SU-DHL-6 (cell line): Measurements from ENCODE around the gene ELOF1.

Experiments used
- H2AFZ ChIP-seq: fragments of 200-600 bp; sonication (generic); 2 replicates; pipeline ENCODE4 v1.6.1; 2014; ENCODE audit warnings: low read depth, mild to moderate bottlenecking, moderate library complexity, mixed read lengths, antibody characterized with exemption, low read length; ENCODE audit not compliant: severe bottlenecking
- H3F3A ChIP-seq: fragments of 200-600 bp; shearing (Covaris generic); 2 replicates; pipeline ENCODE4 v1.6.0; 2016; ENCODE audit warnings: antibody characterized with exemption, mild to moderate bottlenecking; ENCODE audit not compliant: insufficient read depth
- H3K27ac ChIP-seq: fragments of 200-600 bp; sonication (generic); 2 replicates; pipeline ENCODE4 v1.5.1; 2016; ENCODE audit warnings: low read depth, mild to moderate bottlenecking, low read length, moderate library complexity, mixed read lengths
- H3K27me3 ChIP-seq: fragments of 200-600 bp; sonication (generic), shearing (Covaris generic); 2 replicates; pipeline ENCODE4 v1.6.0; 2014; ENCODE audit warnings: mild to moderate bottlenecking, low read length
- H3K36me3 ChIP-seq: fragments of 200-600 bp; sonication (generic); 2 replicates; pipeline ENCODE4 v1.6.1; 2014; ENCODE audit warnings: mild to moderate bottlenecking, low read length, mixed read lengths
- H3K4me2 ChIP-seq: fragments of 300-600, 200-600 bp; shearing (Covaris generic), sonication (generic); 2 replicates; pipeline ENCODE4 v1.6.0; 2014; ENCODE audit warnings: low read length, low read depth, mild to moderate bottlenecking; ENCODE audit not compliant: poor library complexity, severe bottlenecking
- H3K4me3 ChIP-seq: fragments of 200-600 bp; sonication (generic); 2 replicates; pipeline ENCODE4 v1.5.1; 2014; ENCODE audit warnings: antibody characterized with exemption, low read length, mild to moderate bottlenecking, mixed read lengths; ENCODE audit not compliant: insufficient read depth, poor library complexity, severe bottlenecking
- H3K79me2 ChIP-seq: fragments of 200-600 bp; sonication (generic); 2 replicates; pipeline ENCODE4 v1.6.1; 2014; ENCODE audit warnings: mild to moderate bottlenecking, low read length, moderate library complexity; ENCODE audit not compliant: insufficient read depth
- H3K9ac ChIP-seq: fragments of 200-600 bp; sonication (generic); 2 replicates; pipeline ENCODE4 v1.7.0; 2014; ENCODE audit warnings: mild to moderate bottlenecking, low read length
- H3K9me2 ChIP-seq: fragments of 200-600 bp; sonication (generic); replicated peaks from 2 replicates; pipeline ENCODE4 v1.6.1; 2014; ENCODE audit warnings: low read length; ENCODE audit not compliant: insufficient read depth
- H3K9me3 ChIP-seq: fragments of 200-600 bp; sonication (generic); 2 replicates; pipeline ENCODE4 v1.6.1; 2014; ENCODE audit warnings: low read length, mixed read lengths; ENCODE audit not compliant: insufficient read depth
- H4K20me1 ChIP-seq: fragments of 200-600 bp; sonication (generic); 2 replicates; pipeline ENCODE4 v1.6.1; 2014; ENCODE audit warnings: low read depth, mild to moderate bottlenecking, antibody characterized with exemption, low read length, moderate library complexity, mixed read lengths
- EZH2phosphoT487 ChIP-seq: fragments of 200-600 bp; sonication (generic), shearing (Covaris generic); conservative IDR thresholded peaks from 2 replicates; pipeline ENCODE4 v1.6.1; 2018; ENCODE audit warnings: mild to moderate bottlenecking, antibody characterized with exemption, low read length, moderate library complexity, mixed read lengths
- TF ChIP-seq, protein P1 (sequence below): fragments of 200-600 bp; sonication (generic); IDR thresholded peaks from one replicate; pipeline ENCODE4 v1.5.1; 2017; ENCODE audit warnings: antibody characterized with exemption, mild to moderate bottlenecking, low read length, moderate library complexity; ENCODE audit not compliant: insufficient read depth, poor library complexity, severe bottlenecking

The ELOF1 gene

DNA sequence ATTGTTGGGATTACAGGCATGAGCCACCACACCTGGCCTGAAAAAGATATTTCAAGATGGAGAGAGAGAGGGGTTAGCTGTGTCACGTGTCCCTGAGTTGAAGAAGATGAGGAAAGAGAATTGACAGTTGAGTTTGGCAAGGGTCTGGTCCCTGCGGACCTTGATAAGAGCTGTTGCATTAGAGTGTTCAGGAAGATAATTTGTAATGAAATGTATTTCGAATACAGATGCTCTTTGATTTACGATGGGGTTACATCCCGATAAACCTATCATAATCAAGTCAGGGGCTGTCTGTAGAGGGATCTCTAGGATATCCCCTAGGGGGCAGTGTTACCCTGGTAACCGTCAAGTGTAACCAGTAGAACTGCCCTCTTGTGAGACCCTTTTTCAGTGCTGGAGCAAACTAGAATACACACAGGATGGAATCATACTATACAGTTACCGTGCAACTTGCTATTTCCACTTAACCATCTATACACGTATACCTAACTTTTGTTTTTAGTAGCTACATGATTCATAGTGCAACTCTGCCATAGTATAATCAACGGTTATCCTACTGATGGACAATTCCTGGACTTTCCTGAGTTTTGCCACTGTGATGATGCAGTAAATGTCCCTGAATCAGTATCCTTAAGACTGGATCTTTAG is 1.5 kb upstream of the ELOF1 start:
- no peaks in the 10 kb centered on the region for H3K36me3 ChIP-seq
- H3F3A ChIP-seq = peaks cover 16% of the 10 kb centered on the region; the same call in 1 of the 2 replicates
- H4K20me1 ChIP-seq = no peaks in the 10 kb centered on the region
- peak overlapping the region; percentile 75 for H3K4me3 ChIP-seq
- TF ChIP-seq, protein P1, sequence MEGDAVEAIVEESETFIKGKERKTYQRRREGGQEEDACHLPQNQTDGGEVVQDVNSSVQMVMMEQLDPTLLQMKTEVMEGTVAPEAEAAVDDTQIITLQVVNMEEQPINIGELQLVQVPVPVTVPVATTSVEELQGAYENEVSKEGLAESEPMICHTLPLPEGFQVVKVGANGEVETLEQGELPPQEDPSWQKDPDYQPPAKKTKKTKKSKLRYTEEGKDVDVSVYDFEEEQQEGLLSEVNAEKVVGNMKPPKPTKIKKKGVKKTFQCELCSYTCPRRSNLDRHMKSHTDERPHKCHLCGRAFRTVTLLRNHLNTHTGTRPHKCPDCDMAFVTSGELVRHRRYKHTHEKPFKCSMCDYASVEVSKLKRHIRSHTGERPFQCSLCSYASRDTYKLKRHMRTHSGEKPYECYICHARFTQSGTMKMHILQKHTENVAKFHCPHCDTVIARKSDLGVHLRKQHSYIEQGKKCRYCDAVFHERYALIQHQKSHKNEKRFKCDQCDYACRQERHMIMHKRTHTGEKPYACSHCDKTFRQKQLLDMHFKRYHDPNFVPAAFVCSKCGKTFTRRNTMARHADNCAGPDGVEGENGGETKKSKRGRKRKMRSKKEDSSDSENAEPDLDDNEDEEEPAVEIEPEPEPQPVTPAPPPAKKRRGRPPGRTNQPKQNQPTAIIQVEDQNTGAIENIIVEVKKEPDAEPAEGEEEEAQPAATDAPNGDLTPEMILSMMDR = peak; percentile 68
- TF ChIP-seq EZH2phosphoT487 = no peak
- no peaks in the 10 kb centered on the region for H3K9me2 ChIP-seq
- H3K9ac ChIP-seq = peak overlapping the region; percentile 71
- no peaks in the 10 kb centered on the region for H3K27me3 ChIP-seq
- H2AFZ ChIP-seq = no peak overlapping the region
- H3K27ac ChIP-seq = peak overlapping the region; percentile 27; the same call in 1 of the 2 replicates
- H3K9me3 ChIP-seq = no peaks in the 10 kb centered on the region
- H3K4me2 ChIP-seq = peak overlapping the region; percentile 97
- peaks cover 26% of the 10 kb centered on the region for H3K79me2 ChIP-seq

DNA sequence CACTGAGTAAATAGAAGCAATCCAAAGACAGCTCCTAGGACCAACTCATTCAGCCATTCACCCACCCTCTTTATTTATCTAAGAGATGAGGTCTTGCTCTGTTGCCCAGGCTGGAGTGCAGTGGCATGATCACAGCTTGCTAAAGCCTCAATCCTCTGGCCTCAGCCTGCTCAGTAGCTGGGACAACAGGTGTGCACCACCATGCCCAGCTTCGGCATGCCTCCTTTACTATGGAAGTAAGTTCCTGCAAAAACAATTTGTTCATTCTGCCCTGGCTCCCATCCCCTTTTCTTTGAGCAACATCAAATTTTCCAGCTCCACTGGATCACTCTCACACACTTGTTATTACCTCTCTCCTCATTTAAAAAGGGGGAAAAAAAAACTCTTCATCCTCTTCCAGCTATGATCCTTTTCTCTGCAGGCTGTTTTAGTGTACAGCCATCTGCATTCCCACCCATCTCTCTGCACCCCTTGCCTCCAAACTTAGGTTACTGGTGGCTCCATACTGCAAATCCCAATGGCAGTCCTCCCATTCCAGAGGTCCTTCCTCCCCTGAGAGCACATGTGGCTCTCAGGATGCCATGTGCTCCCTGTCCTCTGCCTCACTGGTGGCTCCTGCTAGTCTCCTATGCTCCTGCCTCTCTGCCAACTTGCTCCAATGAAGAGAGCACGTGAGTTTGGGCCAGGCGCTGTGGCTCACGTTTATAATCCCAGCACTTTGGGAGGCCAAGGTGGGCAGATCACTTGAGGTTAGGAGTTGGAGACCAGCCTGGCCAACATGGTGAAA is 2.2 kb downstream of the ELOF1 start:
- TF ChIP-seq, protein P1 = no peak
- no peak for TF ChIP-seq EZH2phosphoT487
- Histone ChIP-seq H2AFZ (no peak overlapping the region), H3K9ac (no peak overlapping the region; the same call in 1 of the 2 replicates), H3F3A (peaks cover 11% of the 10 kb centered on the region; the same call in 1 of the 2 replicates), H3K79me2 (peaks cover 26% of the 10 kb centered on the region), H3K9me2 (no peaks in the 10 kb centered on the region), H3K36me3 (no peaks in the 10 kb centered on the region), H3K4me3 (no peak overlapping the region), H3K4me2 (no peak overlapping the region), H4K20me1 (no peaks in the 10 kb centered on the region), H3K27ac (no peak overlapping the region), H3K27me3 (no peaks in the 10 kb centered on the region), H3K9me3 (no peaks in the 10 kb centered on the region)

DNA sequence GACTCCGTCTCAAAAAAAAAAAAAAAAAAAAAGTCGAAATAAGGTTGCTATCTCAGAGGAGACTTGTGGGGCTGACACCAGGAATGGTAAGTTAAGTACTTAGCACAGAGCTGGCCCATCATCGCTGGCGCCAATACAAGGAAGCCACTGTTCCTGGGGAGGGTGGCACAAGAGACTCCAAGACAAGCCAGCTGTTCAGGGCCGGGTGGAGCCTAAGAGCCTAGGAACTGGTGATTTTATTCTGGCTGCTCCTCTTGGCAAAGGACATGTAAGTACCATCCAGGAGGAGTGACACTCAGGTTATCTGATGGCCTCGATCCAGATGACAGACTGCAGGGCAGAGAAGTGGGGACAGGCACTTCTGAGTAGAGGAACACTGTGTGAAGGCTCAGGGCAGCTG is 3.8 kb downstream of the ELOF1 start:
- H3K79me2 ChIP-seq = peaks cover 26% of the 10 kb centered on the region
- no peaks in the 10 kb centered on the region for H4K20me1 ChIP-seq
- no peak overlapping the region for H2AFZ ChIP-seq
- TF ChIP-seq, protein P1 = no peak
- TF ChIP-seq EZH2phosphoT487 = no peak
- H3K4me2 ChIP-seq = no peak overlapping the region
- H3K9ac ChIP-seq = no peak overlapping the region
- H3K9me2 ChIP-seq = no peaks in the 10 kb centered on the region
- no peak overlapping the region for H3K4me3 ChIP-seq
- H3K9me3 ChIP-seq = no peaks in the 10 kb centered on the region
- no peaks in the 10 kb centered on the region for H3K36me3 ChIP-seq
- no peaks in the 10 kb centered on the region for H3K27me3 ChIP-seq
- peaks cover 3% of the 10 kb centered on the region; the same call in 1 of the 2 replicates for H3F3A ChIP-seq
- no peak overlapping the region for H3K27ac ChIP-seq
